ENCODE measurements around the gene C3orf85. TPM values are rescaled to one million over a fixed set of nuclear protein-coding genes. Genes with fewer than 3 reads are reported as not detected.

C3orf85 gene, protein sequence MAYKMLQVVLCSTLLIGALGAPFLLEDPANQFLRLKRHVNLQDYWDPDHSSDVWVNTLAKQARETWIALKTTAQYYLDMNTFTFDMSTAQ
- not detected for polyA plus RNA-seq

DNA sequence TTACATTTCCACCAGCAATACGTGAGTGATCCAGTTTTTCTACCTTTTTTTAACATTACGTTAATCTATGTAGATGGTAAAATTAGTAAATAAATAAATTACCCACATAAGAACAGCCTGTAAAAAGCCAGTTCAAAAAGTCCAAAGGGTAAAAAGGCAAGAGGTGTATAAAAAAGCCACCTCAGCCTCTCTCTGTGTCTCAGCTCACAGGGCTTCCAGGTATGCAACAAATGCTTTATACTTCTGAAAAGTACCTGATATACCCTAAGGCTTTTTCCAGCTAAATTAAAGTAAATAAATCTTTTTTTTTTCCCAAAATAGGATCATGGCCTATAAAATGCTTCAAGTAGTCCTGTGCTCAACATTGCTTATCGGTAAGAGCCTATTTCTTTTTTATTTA, at the start of gene C3orf85:
TSS of gene C3orf85 (plus strand) at position 197 of the 400 bp plus-strand sequence. CDS start at position 326, 129 bp downstream.
- no peak within 1 kb of the TSS for H3K27ac Mint-ChIP-seq
- H3K9me3 Mint-ChIP-seq: peaks cover 0 to 2% (median 0%) of the 10 kb centered on the region in 6 donors
- DNase-seq: no peak
- peaks cover 2 to 3% (median 2%) of the 10 kb centered on the region in 3 donors for H3K27me3 Mint-ChIP-seq (ENCODE audit: low read depth in 3 of 3)
- H3K4me3 Mint-ChIP-seq: no peak within 1 kb of the TSS
- H3K4me1 Mint-ChIP-seq: no peaks in the 10 kb centered on the region
- no peaks in the 10 kb centered on the region for H3K36me3 Mint-ChIP-seq

DNA sequence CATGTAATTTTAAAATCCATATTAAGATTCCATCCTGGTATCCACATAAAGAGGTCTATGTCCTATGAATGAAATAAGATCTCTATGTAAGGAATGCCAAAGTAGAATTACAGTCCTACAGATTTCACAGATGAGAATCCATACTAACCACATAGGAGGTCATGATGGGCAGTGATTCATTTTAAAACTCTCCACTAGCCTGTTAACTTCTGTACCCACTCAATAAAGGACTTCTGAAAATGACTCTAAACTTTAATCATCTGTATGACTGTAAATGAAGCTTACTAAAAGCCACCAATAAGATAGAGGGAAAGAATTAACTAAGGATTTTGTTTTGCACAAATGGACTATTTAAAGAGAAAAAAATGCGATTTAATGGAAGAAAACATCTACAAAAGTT, 47.3 kb upstream of the C3orf85 start:
- Mint-ChIP-seq H3K4me1 (no peaks in the 10 kb centered on the region), H3K27me3 (ENCODE audit: low read depth in 3 of 3) (peaks cover 0 to 2% (median 0%) of the 10 kb centered on the region in 3 donors), H3K9me3 (peaks cover 0 to 2% (median 0%) of the 10 kb centered on the region in 6 donors), H3K36me3 (no peaks in the 10 kb centered on the region), H3K27ac (no peak overlapping the region), H3K4me3 (no peak overlapping the region)
- no peak for DNase-seq

- H3K4me3 Mint-ChIP-seq: no peak overlapping the region
- H3K27ac Mint-ChIP-seq: no peak overlapping the region
- no peak for DNase-seq
- H3K4me1 Mint-ChIP-seq: no peaks in the 10 kb centered on the region
- peaks cover 0 to 4% (median 3%) of the 10 kb centered on the region in 3 donors for H3K27me3 Mint-ChIP-seq (ENCODE audit: low read depth in 3 of 3)
- peaks cover 0 to 2% (median 0%) of the 10 kb centered on the region in 6 donors for H3K9me3 Mint-ChIP-seq
- no peaks in the 10 kb centered on the region for H3K36me3 Mint-ChIP-seq
Observed at GRCh38 chr3:109091846-109092245, 44.7 kb upstream of the C3orf85 start.

GRCh38 chr3:109093561-109093960, 43.0 kb upstream of the C3orf85 start:
- Mint-ChIP-seq H3K36me3 (no peaks in the 10 kb centered on the region), H3K9me3 (peaks cover 0 to 2% (median 0%) of the 10 kb centered on the region in 6 donors), H3K4me3 (no peak overlapping the region), H3K4me1 (no peaks in the 10 kb centered on the region), H3K27ac (no peak overlapping the region), H3K27me3 (ENCODE audit: low read depth in 3 of 3) (peaks cover 0 to 5% (median 4%) of the 10 kb centered on the region in 3 donors)
- DNase-seq: no peak

- no peaks in the 10 kb centered on the region for H3K9me3 Mint-ChIP-seq
- no peaks in the 10 kb centered on the region for H3K36me3 Mint-ChIP-seq
- H3K4me3 Mint-ChIP-seq: no peak overlapping the region
- peaks cover 0 to 5% (median 4%) of the 10 kb centered on the region in 3 donors for H3K27me3 Mint-ChIP-seq (ENCODE audit: low read depth in 3 of 3)
- no peaks in the 10 kb centered on the region for H3K4me1 Mint-ChIP-seq
- no peak overlapping the region for H3K27ac Mint-ChIP-seq
- DNase-seq: no peak
Observed at GRCh38 chr3:109095166-109095565, 41.4 kb upstream of the C3orf85 start.

DNA sequence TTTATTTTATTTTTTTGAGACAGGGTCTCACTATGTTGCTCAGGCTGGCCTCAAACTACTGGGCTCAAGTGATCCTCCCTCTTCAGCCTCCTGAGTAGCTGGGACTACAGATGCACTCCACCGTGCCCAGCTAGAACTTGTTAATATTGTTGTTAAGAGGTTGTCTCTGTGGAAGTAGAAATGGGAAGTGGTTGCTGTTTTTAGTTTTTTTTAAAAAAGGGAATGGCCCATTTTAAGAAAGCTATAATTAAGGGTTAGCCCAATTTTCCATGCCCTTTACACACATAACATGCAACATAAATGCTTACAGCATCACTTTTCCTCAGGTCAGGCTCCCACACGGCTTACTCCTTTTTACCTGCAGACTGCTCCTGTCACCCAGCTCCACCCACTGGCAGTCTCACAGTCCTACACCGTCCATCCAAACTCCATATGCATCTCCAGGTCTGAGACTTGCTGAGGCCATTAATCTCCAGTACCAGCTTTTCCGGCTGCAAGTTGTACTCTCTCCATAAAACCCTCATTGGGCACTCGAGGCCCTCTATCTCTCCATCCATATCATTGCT, 38.4 kb upstream of the C3orf85 start:
- Mint-ChIP-seq H3K9me3 (peaks cover 0 to 1% (median 0%) of the 10 kb centered on the region in 6 donors), H3K27ac (no peak overlapping the region), H3K4me3 (no peak overlapping the region), H3K27me3 (ENCODE audit: low read depth in 3 of 3) (peaks cover 0 to 5% (median 4%) of the 10 kb centered on the region in 3 donors), H3K4me1 (no peaks in the 10 kb centered on the region), H3K36me3 (no peaks in the 10 kb centered on the region)
- no peak for DNase-seq

GRCh38 chr3:109109574-109109973, 26.9 kb upstream of the C3orf85 start:
- H3K4me3 Mint-ChIP-seq: no peak overlapping the region
- DNase-seq: no peak
- H3K4me1 Mint-ChIP-seq: no peaks in the 10 kb centered on the region
- H3K9me3 Mint-ChIP-seq: peaks cover 0 to 9% (median 0%) of the 10 kb centered on the region in 6 donors
- H3K27me3 Mint-ChIP-seq (ENCODE audit: low read depth in 3 of 3): peaks cover 0 to 2% (median 2%) of the 10 kb centered on the region in 3 donors
- H3K27ac Mint-ChIP-seq: no peak overlapping the region
- H3K36me3 Mint-ChIP-seq: no peaks in the 10 kb centered on the region

DNA sequence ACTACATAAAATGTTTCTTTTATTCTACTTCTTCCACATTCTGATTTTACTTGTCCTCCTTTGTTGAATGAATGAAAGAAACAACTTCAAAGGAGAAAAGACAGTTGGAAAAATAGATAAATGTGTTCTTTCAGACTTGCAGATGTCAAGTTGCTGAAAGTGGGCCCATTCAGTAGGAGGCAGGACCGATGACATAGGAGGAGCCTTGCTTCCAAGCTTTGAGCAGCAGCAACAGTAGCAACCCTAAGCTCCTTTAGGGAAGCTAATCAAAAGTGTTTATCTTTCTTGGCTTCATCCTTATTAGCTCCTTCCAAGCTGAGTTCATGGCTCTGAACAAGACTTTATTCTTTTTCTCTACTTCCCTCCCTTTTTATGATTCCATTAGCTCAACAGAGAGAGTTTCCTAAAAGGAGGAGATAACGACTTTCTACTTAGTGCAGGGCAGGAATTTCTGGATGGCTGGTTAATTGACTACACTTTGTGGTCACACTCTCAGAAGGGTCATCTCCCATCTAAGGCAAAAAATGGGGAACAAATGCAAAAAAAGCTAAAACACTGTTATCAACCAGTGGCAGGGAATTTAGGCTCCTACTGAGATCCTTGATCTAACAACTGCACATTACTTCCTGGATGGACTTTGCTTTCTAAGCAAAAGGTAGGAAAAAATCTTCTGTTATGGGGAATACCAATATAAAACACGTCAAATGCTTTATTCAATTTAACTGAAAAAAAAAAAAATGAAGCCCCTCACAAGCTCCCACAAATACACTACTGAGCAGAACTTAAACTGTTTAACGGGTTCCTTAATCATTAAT, 23.4 kb upstream of the C3orf85 start:
- H3K9me3 Mint-ChIP-seq: peaks cover 0 to 9% (median 0%) of the 10 kb centered on the region in 6 donors
- DNase-seq: no peak
- H3K27ac Mint-ChIP-seq: no peak overlapping the region
- H3K4me1 Mint-ChIP-seq: no peaks in the 10 kb centered on the region
- H3K4me3 Mint-ChIP-seq: no peak overlapping the region
- no peaks in the 10 kb centered on the region for H3K36me3 Mint-ChIP-seq
- peaks cover 2% of the 10 kb centered on the region in 3 donors for H3K27me3 Mint-ChIP-seq (ENCODE audit: low read depth in 3 of 3)

DNA sequence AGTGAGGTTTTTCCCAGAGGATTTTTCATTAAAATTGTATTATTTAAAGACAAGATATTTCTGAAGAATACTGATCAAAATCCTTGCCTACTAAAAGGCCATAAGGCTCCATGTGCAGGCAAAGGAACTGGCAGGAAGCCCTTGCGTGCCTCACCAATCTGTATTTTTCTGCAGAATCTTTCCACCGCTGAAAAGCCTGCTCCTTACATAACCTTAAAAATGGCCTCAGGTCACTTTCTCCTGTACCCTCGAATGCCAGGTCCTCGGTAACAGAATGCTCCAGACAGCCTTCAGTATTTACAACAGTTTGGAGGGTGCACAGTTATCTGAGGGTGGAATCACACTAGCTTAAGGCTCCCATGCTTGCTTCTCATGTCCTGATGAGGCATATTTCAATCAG, 21.8 kb upstream of the C3orf85 start:
- H3K4me3 Mint-ChIP-seq: no peak overlapping the region
- no peaks in the 10 kb centered on the region for H3K36me3 Mint-ChIP-seq
- peaks cover 0 to 2% (median 2%) of the 10 kb centered on the region in 3 donors for H3K27me3 Mint-ChIP-seq (ENCODE audit: low read depth in 3 of 3)
- H3K4me1 Mint-ChIP-seq: no peaks in the 10 kb centered on the region
- DNase-seq: no peak
- no peak overlapping the region for H3K27ac Mint-ChIP-seq
- peaks cover 0 to 9% (median 0%) of the 10 kb centered on the region in 6 donors for H3K9me3 Mint-ChIP-seq

DNA sequence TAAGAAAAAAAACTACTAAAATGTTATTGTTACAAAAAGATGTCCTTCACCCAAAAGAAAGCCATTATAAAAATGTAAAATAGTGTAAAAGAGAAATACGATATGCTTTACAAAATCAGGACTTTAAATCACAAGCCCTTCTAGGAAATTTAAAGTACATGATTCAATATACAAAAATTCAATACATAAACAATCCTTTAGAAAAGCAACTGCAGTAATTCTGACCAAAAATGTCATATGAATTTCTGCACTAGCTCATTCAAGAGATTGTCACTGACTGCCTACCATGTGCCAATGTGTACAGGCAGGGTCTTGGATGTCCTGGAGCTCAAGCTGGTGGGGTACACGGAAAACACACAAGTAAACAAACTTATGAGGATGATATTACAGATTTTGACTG, 21.1 kb upstream of the C3orf85 start:
- H3K27ac Mint-ChIP-seq: no peak overlapping the region
- H3K4me1 Mint-ChIP-seq: no peaks in the 10 kb centered on the region
- H3K36me3 Mint-ChIP-seq: no peaks in the 10 kb centered on the region
- peaks cover 0 to 2% (median 2%) of the 10 kb centered on the region in 3 donors for H3K27me3 Mint-ChIP-seq (ENCODE audit: low read depth in 3 of 3)
- no peak for DNase-seq
- H3K4me3 Mint-ChIP-seq: no peak overlapping the region
- H3K9me3 Mint-ChIP-seq: peaks cover 0 to 9% (median 0%) of the 10 kb centered on the region in 6 donors

- no peak overlapping the region for H3K4me3 Mint-ChIP-seq
- no peak overlapping the region for H3K27ac Mint-ChIP-seq
- H3K9me3 Mint-ChIP-seq: peaks cover 0 to 9% (median 0%) of the 10 kb centered on the region in 6 donors
- no peak for DNase-seq
- H3K27me3 Mint-ChIP-seq (ENCODE audit: low read depth in 3 of 3): peaks cover 0 to 2% (median 2%) of the 10 kb centered on the region in 3 donors
- H3K36me3 Mint-ChIP-seq: no peaks in the 10 kb centered on the region
- H3K4me1 Mint-ChIP-seq: no peaks in the 10 kb centered on the region
Observed at GRCh38 chr3:109116031-109116430, 20.5 kb upstream of the C3orf85 start.

DNA sequence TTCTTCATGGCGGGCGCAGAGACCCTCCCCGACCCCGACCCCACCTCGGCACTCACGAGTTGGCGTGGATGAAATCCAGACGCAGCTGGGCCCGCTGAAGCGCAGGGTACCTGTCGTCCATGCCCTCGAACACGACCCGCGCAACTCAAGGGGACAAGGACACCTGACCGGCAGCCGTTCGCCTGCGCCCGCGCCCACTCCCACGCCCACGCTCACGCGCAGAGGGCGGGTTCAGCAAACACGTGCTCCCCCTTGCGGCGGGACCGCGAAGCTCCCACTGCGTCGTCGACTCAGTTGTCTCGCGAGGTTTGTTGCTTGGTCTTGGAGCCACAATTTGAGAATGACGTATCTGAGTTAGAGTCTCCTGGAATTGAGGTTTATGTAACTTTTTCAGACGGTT, 18.6 kb upstream of the C3orf85 start, which contains the start of gene MORC1:
TSS of gene MORC1 (minus strand) at position 196 of the 400 bp plus-strand sequence. CDS start at position 121, 75 bp downstream.
- DNase-seq: no peak
- peaks cover 0 to 13% (median 3%) of the 10 kb centered on the region in 6 donors for H3K9me3 Mint-ChIP-seq
- H3K27ac Mint-ChIP-seq: no peak within 1 kb of the TSS
- H3K27me3 Mint-ChIP-seq (ENCODE audit: low read depth in 3 of 3): peaks cover 0 to 2% (median 2%) of the 10 kb centered on the region in 3 donors
- H3K4me1 Mint-ChIP-seq: no peaks in the 10 kb centered on the region
- H3K36me3 Mint-ChIP-seq: no peaks in the 10 kb centered on the region
- H3K4me3 Mint-ChIP-seq: no peak within 1 kb of the TSS

DNA sequence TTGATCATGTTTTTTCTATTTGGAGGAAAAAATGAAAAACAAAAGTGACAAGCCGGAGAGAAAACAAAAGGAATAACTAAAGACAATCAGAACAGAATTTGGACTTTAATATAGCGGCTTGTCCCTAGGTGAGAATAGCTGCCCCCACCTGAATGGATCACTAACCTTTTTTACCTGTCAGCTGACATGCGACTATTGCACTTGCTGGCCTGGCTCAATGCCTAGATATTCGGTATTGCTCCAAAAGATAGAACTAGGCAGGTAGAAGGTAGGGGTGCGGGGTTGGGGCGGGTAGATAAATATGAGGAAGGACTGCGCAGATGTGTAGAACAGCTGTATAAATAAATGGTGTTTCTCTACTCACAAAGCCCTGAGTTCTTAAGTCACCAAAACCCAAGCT, 17.9 kb upstream of the C3orf85 start:
- Mint-ChIP-seq H3K27ac (no peak overlapping the region), H3K27me3 (ENCODE audit: low read depth in 3 of 3) (peaks cover 0 to 2% (median 0%) of the 10 kb centered on the region in 3 donors), H3K9me3 (peaks cover 0 to 14% (median 4%) of the 10 kb centered on the region in 6 donors), H3K4me3 (no peak overlapping the region), H3K36me3 (no peaks in the 10 kb centered on the region), H3K4me1 (no peaks in the 10 kb centered on the region)
- DNase-seq: no peak

DNA sequence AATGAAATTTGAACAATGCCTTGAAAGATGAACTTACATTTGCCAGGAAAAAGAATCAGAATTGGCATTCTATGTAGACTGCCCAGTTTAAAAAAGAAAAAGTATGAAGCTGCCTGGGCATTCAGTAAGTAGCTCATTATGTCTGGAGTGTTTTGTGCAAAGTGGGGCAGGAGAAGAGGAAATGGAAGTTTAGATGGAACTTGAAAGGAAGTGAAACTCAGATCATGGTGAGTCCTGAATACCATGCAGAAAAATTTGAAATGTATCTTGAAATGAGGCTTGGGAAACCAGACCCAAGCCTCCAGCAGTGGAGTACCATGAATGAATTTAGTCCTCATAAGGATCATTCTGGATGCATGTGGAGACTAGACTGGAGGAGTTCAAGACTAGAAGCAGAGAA, 13.8 kb upstream of the C3orf85 start:
- H3K9me3 Mint-ChIP-seq: peaks cover 0 to 5% (median 4%) of the 10 kb centered on the region in 6 donors
- H3K27ac Mint-ChIP-seq: no peak overlapping the region
- H3K4me1 Mint-ChIP-seq: no peaks in the 10 kb centered on the region
- DNase-seq: no peak
- no peaks in the 10 kb centered on the region for H3K27me3 Mint-ChIP-seq (ENCODE audit: low read depth in 3 of 3)
- no peaks in the 10 kb centered on the region for H3K36me3 Mint-ChIP-seq
- H3K4me3 Mint-ChIP-seq: no peak overlapping the region

Data from immature natural killer cell (primary cell).